GM23338 (cell line): ENCODE measurements around the gene SURF1. TPM values are rescaled to one million over a fixed set of nuclear protein-coding genes. Genes with fewer than 3 reads are reported as not detected.

Experiments
- ATAC-seq: fragments of 200-7000 bp; cut with Tn5 transposase; 3 replicates; pipeline ENCODE4 v1.9.1; 2020
- DNase-seq: peaks from one replicate; pipeline ENCODE4 v3.0.0-alpha.2; 2015; ENCODE audit warnings: low spot score
- H2AFZ ChIP-seq: fragments of 200-600 bp; sonication (generic); 2 replicates; pipeline ENCODE4 v1.8.0; 2016; ENCODE audit warnings: antibody characterized with exemption, mild to moderate bottlenecking, moderate library complexity
- H3F3A ChIP-seq: fragments of 200-600 bp; sonication (generic); replicated peaks from 2 replicates; pipeline ENCODE4 v1.8.0; 2017; ENCODE audit warnings: antibody characterized with exemption, mixed run types, low read depth
- H3K27ac ChIP-seq: fragments of 200-600 bp; sonication (generic); 2 replicates; pipeline ENCODE4 v1.6.1; 2016; ENCODE audit warnings: low read depth
- H3K27me3 ChIP-seq: fragments of 200-600 bp; sonication (generic); 2 replicates; pipeline ENCODE4 v1.8.0; 2016; ENCODE audit warnings: mild to moderate bottlenecking, mixed run types, moderate library complexity; ENCODE audit not compliant: insufficient read depth
- H3K36me3 ChIP-seq: fragments of 200-600 bp; sonication (generic); 2 replicates; pipeline ENCODE4 v1.8.0; 2016; ENCODE audit warnings: mild to moderate bottlenecking; ENCODE audit not compliant: insufficient read depth
- H3K4me1 ChIP-seq: fragments of 200-600 bp; sonication (generic); 2 replicates; pipeline ENCODE4 v1.8.0; 2016; ENCODE audit warnings: mild to moderate bottlenecking, moderate library complexity; ENCODE audit not compliant: insufficient read depth
- H3K4me2 ChIP-seq: fragments of 200-600 bp; sonication (generic); 2 replicates; pipeline ENCODE4 v1.7.1; 2017; ENCODE audit warnings: mixed run types
- H3K4me3 ChIP-seq: fragments of 200-600 bp; sonication (generic); 2 replicates; pipeline ENCODE4 v1.6.1; 2016; ENCODE audit warnings: mixed run types
- H3K79me2 ChIP-seq: fragments of 200-600 bp; sonication (generic); replicated peaks from 2 replicates; pipeline ENCODE4 v1.8.0; 2017; ENCODE audit warnings: mild to moderate bottlenecking; ENCODE audit not compliant: insufficient read depth
- H3K9me2 ChIP-seq: fragments of 200-600 bp; sonication (generic); 2 replicates; pipeline ENCODE4 v1.8.0; 2017; ENCODE audit not compliant: insufficient read depth
- H4K20me1 ChIP-seq: fragments of 200-600 bp; sonication (generic); replicated peaks from 2 replicates; pipeline ENCODE4 v1.8.0; 2017; ENCODE audit warnings: mild to moderate bottlenecking; ENCODE audit not compliant: insufficient read depth
- H3K27ac Mint-ChIP-seq: 2 replicates; pipeline ENCODE4 v1.8.0; 2020; ENCODE audit warnings: inconsistent platforms, mild to moderate bottlenecking, moderate library complexity, mixed read lengths
- H3K27me3 Mint-ChIP-seq: 3 replicates; pipeline ENCODE4 v1.8.0; 2022; ENCODE audit warnings: low read depth, mild to moderate bottlenecking, moderate library complexity, mixed read lengths, inconsistent platforms; ENCODE audit not compliant: insufficient read depth, poor library complexity
- H3K36me3 Mint-ChIP-seq: 3 replicates; pipeline ENCODE4 v1.8.0; 2021; ENCODE audit warnings: low read depth, mild to moderate bottlenecking, inconsistent platforms, moderate library complexity, mixed read lengths
- H3K4me1 Mint-ChIP-seq: 3 replicates; pipeline ENCODE4 v1.8.0; 2020; ENCODE audit warnings: mild to moderate bottlenecking, inconsistent platforms, mixed read lengths
- H3K4me3 Mint-ChIP-seq: 3 replicates; pipeline ENCODE4 v1.8.0; 2021; ENCODE audit warnings: moderate library complexity, mild to moderate bottlenecking, inconsistent platforms, mixed read lengths
- H3K9me3 Mint-ChIP-seq: 3 replicates; pipeline ENCODE4 v1.8.0; 2020; ENCODE audit warnings: moderate library complexity, mild to moderate bottlenecking, inconsistent platforms, mixed read lengths
- CTCF ChIP-seq, 2 experiments: fragments of 200-600 bp in 1 of 2; sonication (generic) in 1 of 2; conservative IDR thresholded peaks; 2 replicates each; pipeline versions ENCODE4 v1.5.1 to v1.6.1; 2016 to 2017; ENCODE audit warnings: antibody characterized with exemption in 2 of 2, low read depth in 2 of 2, mild to moderate bottlenecking in 2 of 2, moderate library complexity in 1 of 2
- ETS1 ChIP-seq: IDR thresholded peaks from 2 replicates; pipeline ENCODE4 v1.6.1; 2016; ENCODE audit warnings: antibody characterized with exemption
- EZH2 ChIP-seq: fragments of 200-600 bp; sonication (generic); IDR thresholded peaks from one replicate; pipeline ENCODE4 v1.8.0; 2017; ENCODE audit warnings: antibody characterized with exemption, mild to moderate bottlenecking, low read depth; ENCODE audit not compliant: unreplicated experiment
- EZH2phosphoT487 ChIP-seq: fragments of 200-600 bp; sonication (generic); IDR thresholded peaks from one replicate; pipeline ENCODE4 v1.8.1; 2018; ENCODE audit warnings: antibody characterized with exemption; ENCODE audit not compliant: unreplicated experiment
- JUNB ChIP-seq: IDR thresholded peaks from one replicate; pipeline ENCODE4 v1.6.1; 2016; ENCODE audit warnings: antibody characterized with exemption; ENCODE audit not compliant: unreplicated experiment
- NANOG ChIP-seq: IDR thresholded peaks from 2 replicates; pipeline ENCODE4 v1.6.1; 2016; ENCODE audit warnings: antibody characterized with exemption, borderline replicate concordance
- POLR2AphosphoS5 ChIP-seq: IDR thresholded peaks from 2 replicates; pipeline ENCODE4 v1.6.1; 2016; ENCODE audit warnings: antibody characterized with exemption, low read depth
- STAT1 ChIP-seq: IDR thresholded peaks from one replicate; pipeline ENCODE4 v1.6.1; 2016; ENCODE audit warnings: antibody characterized with exemption; ENCODE audit not compliant: unreplicated experiment
- ZNF114 ChIP-seq: fragments of 250-450 bp; sonication (Bioruptor Pico); IDR thresholded peaks from 2 replicates; pipeline ENCODE4 v1.5.0; 2020; ENCODE audit warnings: mild to moderate bottlenecking, moderate library complexity
- ZNF331 ChIP-seq: fragments of 250-450 bp; sonication (Bioruptor Pico); IDR thresholded peaks from 2 replicates; pipeline ENCODE4 v1.5.0; 2020; ENCODE audit warnings: low read depth, mild to moderate bottlenecking, moderate library complexity
- polyA plus RNA-seq: library from polyadenylated mRNA; unstranded; fragments of >200 nt; fragmentation: Nextera tagmentation; extraction: Ambion mirVana; gene quantifications from 2 replicates; pipeline ENCODE4 v1.2.1, GENCODE V29; 2016
- total RNA-seq: library from RNA; depleted of rRNA; stranded (reverse); fragments of >200 nt; shearing (Covaris generic); gene quantifications from 2 replicates; pipeline ENCODE4 v1.2.3, GENCODE V29; 2014

The SURF1 gene
- total and polyA plus RNA-seq, 2 experiments from 2014 or later: 39.1 to 52.6 TPM

- no peak for TF ChIP-seq CTCF (conservative IDR thresholded peaks at IDR 0.05; ENCODE audit: low read depth in 2 of 2)
Observed at GRCh38 chr9:133345596-133345995, 10.7 kb downstream of the SURF1 start (continued).

GRCh38 chr9:133344979-133345378 lies 11.3 kb downstream of the SURF1 start:
- peaks cover 33% of the 10 kb centered on the region for H3F3A ChIP-seq
- peaks cover 24% of the 10 kb centered on the region for H3K4me1 Mint-ChIP-seq
- H3K4me1 ChIP-seq: peaks cover 14% of the 10 kb centered on the region
- no peak overlapping the region for H3K4me3 ChIP-seq
- peaks cover 37% of the 10 kb centered on the region for H4K20me1 ChIP-seq
- no peak overlapping the region for H2AFZ ChIP-seq
- no peaks in the 10 kb centered on the region for H3K9me2 ChIP-seq
- DNase-seq (no peak), ATAC-seq (no peak)
- no peak for TF ChIP-seq STAT1
- no peak for TF ChIP-seq ZNF331 (CRISPR knock-in tag)
- TF ChIP-seq EZH2phosphoT487: no peak
- no peak for TF ChIP-seq ETS1
- TF ChIP-seq CTCF (conservative IDR thresholded peaks at IDR 0.05; ENCODE audit: low read depth in 2 of 2): no peak
- TF ChIP-seq NANOG: no peak
- no peak for TF ChIP-seq ZNF114
- TF ChIP-seq POLR2AphosphoS5: no peak
- no peak for TF ChIP-seq JUNB
- H3K4me3 Mint-ChIP-seq: no peak overlapping the region
- no peaks in the 10 kb centered on the region; the same call in 2 of the 3 replicates for H3K9me3 Mint-ChIP-seq
- peaks cover 23% of the 10 kb centered on the region for H3K27me3 Mint-ChIP-seq
- no peaks in the 10 kb centered on the region for H3K27me3 ChIP-seq
- H3K27ac ChIP-seq: no peak overlapping the region
- no peak overlapping the region for H3K27ac Mint-ChIP-seq
- peaks cover 27% of the 10 kb centered on the region for H3K36me3 ChIP-seq
- peaks cover 87% of the 10 kb centered on the region for H3K36me3 Mint-ChIP-seq
- H3K79me2 ChIP-seq: peaks cover 43% of the 10 kb centered on the region
- no peak overlapping the region for H3K4me2 ChIP-seq

GRCh38 chr9:133344071-133344470 lies 12.2 kb downstream of the SURF1 start:
- Histone ChIP-seq H3K4me2 (no peak overlapping the region), H3K4me3 (no peak overlapping the region), H3F3A (peaks cover 30% of the 10 kb centered on the region), H2AFZ (no peak overlapping the region), H4K20me1 (peaks cover 28% of the 10 kb centered on the region), H3K27me3 (no peaks in the 10 kb centered on the region), H3K9me2 (no peaks in the 10 kb centered on the region), H3K79me2 (peaks cover 35% of the 10 kb centered on the region), H3K36me3 (peaks cover 26% of the 10 kb centered on the region), H3K27ac (no peak overlapping the region), H3K4me1 (peaks cover 5% of the 10 kb centered on the region)
- Mint-ChIP-seq H3K4me3 (no peak overlapping the region), H3K4me1 (peaks cover 16% of the 10 kb centered on the region), H3K36me3 (peaks cover 87% of the 10 kb centered on the region), H3K9me3 (no peaks in the 10 kb centered on the region; the same call in 2 of the 3 replicates), H3K27ac (no peak overlapping the region), H3K27me3 (peaks cover 17% of the 10 kb centered on the region)
- DNase-seq (no peak), ATAC-seq (no peak)
- no peak for TF ChIP-seq EZH2
- no peak for TF ChIP-seq ZNF114
- TF ChIP-seq NANOG: no peak
- TF ChIP-seq ZNF331 (CRISPR knock-in tag): no peak
- TF ChIP-seq POLR2AphosphoS5: no peak
- TF ChIP-seq JUNB: no peak
